CD14-positive monocyte (primary cell): Measurements from ENCODE around the gene CCNL2. TPM values are rescaled to one million over a fixed set of nuclear protein-coding genes. Genes with fewer than 3 reads are reported as not detected.

Experiments used
- DNase-seq, 3 donors: peaks; one replicate each; pipeline ENCODE4 v3.0.0-alpha.2; 2011 to 2022
- H2AFZ ChIP-seq: 2 replicates; pipeline ENCODE4 v1.6.0; 2012; ENCODE audit warnings: mild to moderate bottlenecking, low read depth, low read length, inconsistent platforms; ENCODE audit not compliant: insufficient read depth, poor library complexity, severe bottlenecking
- H3K27ac ChIP-seq, 2 donors: 1 replicate in 1 of 2; 2 replicates in 1 of 2; pipeline ENCODE4 v1.5.1; 2012 to 2013; ENCODE audit warnings: low read length in 2 of 2, control low read depth in 1 of 2, inconsistent platforms in 1 of 2, low read depth in 1 of 2, mild to moderate bottlenecking in 1 of 2
- H3K27me3 ChIP-seq, 2 donors: one replicate each; pipeline versions ENCODE4 v1.6.0 to v1.6.1; 2011 to 2013; ENCODE audit warnings: low read length in 2 of 2; ENCODE audit not compliant: control insufficient read depth in 2 of 2, insufficient read depth in 2 of 2
- H3K36me3 ChIP-seq, 2 donors: replicated peaks in 1 of 2; 1 replicate in 1 of 2; 2 replicates in 1 of 2; pipeline versions ENCODE4 v1.5.1 to v1.6.1; 2012 to 2013; ENCODE audit warnings: low read length in 2 of 2, control low read depth in 1 of 2, inconsistent platforms in 1 of 2, mild to moderate bottlenecking in 1 of 2; ENCODE audit not compliant: insufficient read depth in 2 of 2, control insufficient read depth in 1 of 2
- H3K4me1 ChIP-seq, 2 donors: 1 replicate in 1 of 2; 2 replicates in 1 of 2; pipeline versions ENCODE4 v1.5.1 to v1.6.1; 2012 to 2013; ENCODE audit warnings: low read length in 2 of 2, control low read depth in 1 of 2, inconsistent platforms in 1 of 2, mild to moderate bottlenecking in 1 of 2, moderate library complexity in 1 of 2; ENCODE audit not compliant: insufficient read depth in 2 of 2, control insufficient read depth in 1 of 2
- H3K4me2 ChIP-seq: replicated peaks from 2 replicates; pipeline ENCODE3; 2012; ENCODE audit warnings: low read length, moderate library complexity, mild to moderate bottlenecking; ENCODE audit not compliant: poor library complexity, severe bottlenecking; ENCODE audit errors: extremely low read depth
- H3K4me3 ChIP-seq, 3 experiments: fragments of 200-600 bp in 1 of 3; sonication (generic) in 1 of 3; replicated peaks in 1 of 3; 1 replicate in 2 of 3; 2 replicates in 1 of 3; pipeline ENCODE4 v1.5.1; 2011 to 2013; ENCODE audit warnings: low read length in 3 of 3, mild to moderate bottlenecking in 3 of 3, control low read depth in 2 of 3, low read depth in 2 of 3, inconsistent platforms in 1 of 3, moderate library complexity in 1 of 3
- H3K79me2 ChIP-seq: 2 replicates; pipeline ENCODE4 v1.6.0; 2012; ENCODE audit warnings: mild to moderate bottlenecking, control low read depth, inconsistent platforms, low read length, moderate library complexity; ENCODE audit not compliant: insufficient read depth
- H3K9ac ChIP-seq: 2 replicates; pipeline ENCODE4 v1.6.0; 2017; ENCODE audit warnings: low read length, mild to moderate bottlenecking; ENCODE audit not compliant: insufficient read depth, poor library complexity, severe bottlenecking
- H3K9me3 ChIP-seq, 2 donors: replicated peaks in 1 of 2; 1 replicate in 1 of 2; 2 replicates in 1 of 2; pipeline versions ENCODE4 v1.5.1 to v1.6.1; 2012 to 2013; ENCODE audit warnings: low read length in 2 of 2, control low read depth in 1 of 2; ENCODE audit not compliant: control insufficient read depth in 1 of 2, insufficient read depth in 1 of 2
- H4K20me1 ChIP-seq: 2 replicates; pipeline ENCODE4 v1.6.0; 2012; ENCODE audit warnings: mild to moderate bottlenecking, low read length, control low read depth, moderate library complexity; ENCODE audit not compliant: insufficient read depth
- H3K27ac Mint-ChIP-seq, 7 donors: one replicate each; pipeline ENCODE4 v1.8.0; 2020; ENCODE audit warnings: mild to moderate bottlenecking in 7 of 7, mixed read lengths in 7 of 7, moderate library complexity in 6 of 7, inconsistent platforms in 2 of 7
- H3K27me3 Mint-ChIP-seq, 3 donors: one replicate each; pipeline ENCODE4 v1.8.0; 2021 to 2022; ENCODE audit warnings: low read depth in 3 of 3, mild to moderate bottlenecking in 3 of 3, mixed read lengths in 3 of 3, moderate library complexity in 3 of 3, inconsistent platforms in 1 of 3
- H3K36me3 Mint-ChIP-seq, 2 donors: one replicate each; pipeline ENCODE4 v1.8.0; 2020; ENCODE audit warnings: mixed read lengths in 2 of 2, inconsistent platforms in 1 of 2, mild to moderate bottlenecking in 1 of 2
- H3K4me1 Mint-ChIP-seq: one replicate; pipeline ENCODE4 v1.8.0; 2020; ENCODE audit warnings: mild to moderate bottlenecking, mixed read lengths
- H3K4me3 Mint-ChIP-seq, 2 donors: one replicate each; pipeline ENCODE4 v1.8.0; 2020; ENCODE audit warnings: mild to moderate bottlenecking in 2 of 2, mixed read lengths in 2 of 2, moderate library complexity in 1 of 2
- H3K9me3 Mint-ChIP-seq, 7 donors: one replicate each; pipeline ENCODE4 v1.8.0; 2020 to 2022; ENCODE audit warnings: mixed read lengths in 7 of 7, mild to moderate bottlenecking in 6 of 7, moderate library complexity in 6 of 7, inconsistent platforms in 2 of 7
- WGBS: methylation state at CpG from one replicate; pipeline ENCODE4 v1.1.5; 2013; ENCODE audit warnings: missing lambda C conversion rate; ENCODE audit not compliant: insufficient coverage; 5-methylcytosine and 5-hydroxymethylcytosine counted together
- intact Hi-C, 2 donors: fragments of 100-400 bp; cut with micrococcal nuclease; formaldehyde crosslinking; loops; one replicate each; pipeline versions ENCODE4 v1.15.0 to v1.15.1; 2023
- polyA plus RNA-seq, 3 donors: library from polyadenylated mRNA; depleted of rRNA in 1 of 3; unstranded in 2 of 3; stranded (reverse) in 1 of 3; fragments of 300-500 nt in 2 of 3; fragments of >200 nt in 1 of 3; fragmentation: Illumina TruSeq in 2 of 3; gene quantifications; 1 replicate in 2 of 3; 2 replicates in 1 of 3; pipeline ENCODE4 v1.2.3, GENCODE V29; 2012 to 2021
- TF ChIP-seq, protein P1 (sequence below): fragments of 200-600 bp; IDR thresholded peaks from one replicate; pipeline ENCODE4 v1.8.0; 2022; ENCODE audit warnings: antibody characterized with exemption, mild to moderate bottlenecking

Gene CCNL2
- polyA plus RNA-seq, 3 donors = 8.6 to 178 (median 10.4) TPM

GRCh38 chr1:1425753-1426495 lies 26.8 kb upstream of the CCNL2 start:
- intact Hi-C loops = no loop called here
- H3K9me3 ChIP-seq = no peaks in the 10 kb centered on the region

GRCh38 chr1:1425426-1425752 lies 26.3 kb upstream of the CCNL2 start:
- TF ChIP-seq, protein P1, sequence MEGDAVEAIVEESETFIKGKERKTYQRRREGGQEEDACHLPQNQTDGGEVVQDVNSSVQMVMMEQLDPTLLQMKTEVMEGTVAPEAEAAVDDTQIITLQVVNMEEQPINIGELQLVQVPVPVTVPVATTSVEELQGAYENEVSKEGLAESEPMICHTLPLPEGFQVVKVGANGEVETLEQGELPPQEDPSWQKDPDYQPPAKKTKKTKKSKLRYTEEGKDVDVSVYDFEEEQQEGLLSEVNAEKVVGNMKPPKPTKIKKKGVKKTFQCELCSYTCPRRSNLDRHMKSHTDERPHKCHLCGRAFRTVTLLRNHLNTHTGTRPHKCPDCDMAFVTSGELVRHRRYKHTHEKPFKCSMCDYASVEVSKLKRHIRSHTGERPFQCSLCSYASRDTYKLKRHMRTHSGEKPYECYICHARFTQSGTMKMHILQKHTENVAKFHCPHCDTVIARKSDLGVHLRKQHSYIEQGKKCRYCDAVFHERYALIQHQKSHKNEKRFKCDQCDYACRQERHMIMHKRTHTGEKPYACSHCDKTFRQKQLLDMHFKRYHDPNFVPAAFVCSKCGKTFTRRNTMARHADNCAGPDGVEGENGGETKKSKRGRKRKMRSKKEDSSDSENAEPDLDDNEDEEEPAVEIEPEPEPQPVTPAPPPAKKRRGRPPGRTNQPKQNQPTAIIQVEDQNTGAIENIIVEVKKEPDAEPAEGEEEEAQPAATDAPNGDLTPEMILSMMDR = no peak
- WGBS = 88% methylated on average over 9 of the region's 12 CpGs

More at GRCh38 chr1:1425753-1426495, 26.8 kb upstream of the CCNL2 start:
- Histone ChIP-seq H3K27me3 (peaks cover 0 to 37% of the 10 kb centered on the region in 2 donors), H3K4me1 (no peaks in the 10 kb centered on the region), H3K4me2 (no peak overlapping the region), H3K79me2 (no peaks in the 10 kb centered on the region), H4K20me1 (no peaks in the 10 kb centered on the region), H2AFZ (no peak overlapping the region), H3K9ac (no peak overlapping the region), H3K27ac (no peak overlapping the region), H3K4me3 (no peak overlapping the region), H3K36me3 (no peaks in the 10 kb centered on the region)
- no peaks in the 10 kb centered on the region for H3K4me1 Mint-ChIP-seq
- no peak for DNase-seq
- H3K9me3 Mint-ChIP-seq = peaks cover 0 to 5% (median 0%) of the 10 kb centered on the region in 7 donors
- no peak overlapping the region for H3K27ac Mint-ChIP-seq
- TF ChIP-seq, protein P1 = no peak
- H3K27me3 Mint-ChIP-seq = peaks cover 34 to 84% (median 46%) of the 10 kb centered on the region in 3 donors
- peak overlapping the region in 1 of 2 donors; percentile 59 for H3K4me3 Mint-ChIP-seq
- WGBS = 54% methylated on average over 27 of the region's 33 CpGs
- no peaks in the 10 kb centered on the region for H3K36me3 Mint-ChIP-seq

More at GRCh38 chr1:1425426-1425752, 26.3 kb upstream of the CCNL2 start:
- H3K27me3 Mint-ChIP-seq = peaks cover 34 to 83% (median 45%) of the 10 kb centered on the region in 3 donors
- no peak overlapping the region for H3K4me3 ChIP-seq
- H3K9me3 ChIP-seq = no peaks in the 10 kb centered on the region
- intact Hi-C loops = no loop called here
- no peak overlapping the region for H2AFZ ChIP-seq
- H3K79me2 ChIP-seq = no peaks in the 10 kb centered on the region
- peaks cover 2 to 37% of the 10 kb centered on the region in 2 donors for H3K27me3 ChIP-seq
- H3K4me2 ChIP-seq = no peak overlapping the region
- H3K27ac Mint-ChIP-seq = no peak overlapping the region
- no peaks in the 10 kb centered on the region for H4K20me1 ChIP-seq
- no peak overlapping the region for H3K27ac ChIP-seq
- H3K4me1 ChIP-seq = no peaks in the 10 kb centered on the region
- no peaks in the 10 kb centered on the region for H3K4me1 Mint-ChIP-seq
- no peak overlapping the region for H3K9ac ChIP-seq
- peak overlapping the region in 1 of 2 donors; percentile 30 for H3K4me3 Mint-ChIP-seq
- H3K9me3 Mint-ChIP-seq = peaks cover 0 to 5% (median 0%) of the 10 kb centered on the region in 7 donors
- H3K36me3 Mint-ChIP-seq = no peaks in the 10 kb centered on the region
- H3K36me3 ChIP-seq = no peaks in the 10 kb centered on the region
- no peak for DNase-seq
